ENCODE data around the gene THSD4.

The THSD4 gene

GRCh38 chr15:71698030-71698429, 582.8 kb downstream of the THSD4 start:
- no peak for TF ChIP-seq CTCF (conservative IDR thresholded peaks at IDR 0.05; ENCODE audit: control insufficient read depth, insufficient read depth, low read depth, low read length)
- H3K4me3 ChIP-seq (ENCODE audit: control insufficient read depth, low read depth, low read length), result no peak overlapping the region
- no peak for DNase-seq (ENCODE audit: low read depth)

- no peak for TF ChIP-seq CTCF (conservative IDR thresholded peaks at IDR 0.05; ENCODE audit: control insufficient read depth, insufficient read depth, low read depth, low read length)
- no peak overlapping the region for H3K4me3 ChIP-seq (ENCODE audit: control insufficient read depth, low read depth, low read length)
- DNase-seq (ENCODE audit: low read depth), result no peak
Observed at GRCh38 chr15:71698742-71699141, 583.5 kb downstream of the THSD4 start.

GRCh38 chr15:71699977-71700376, 584.7 kb downstream of the THSD4 start:
- DNase-seq (ENCODE audit: low read depth), result no peak
- no peak for TF ChIP-seq CTCF (conservative IDR thresholded peaks at IDR 0.05; ENCODE audit: control insufficient read depth, insufficient read depth, low read depth, low read length)
- no peak overlapping the region for H3K4me3 ChIP-seq (ENCODE audit: control insufficient read depth, low read depth, low read length)

GRCh38 chr15:71701808-71702207, 586.5 kb downstream of the THSD4 start:
- TF ChIP-seq CTCF (conservative IDR thresholded peaks at IDR 0.05; ENCODE audit: control insufficient read depth, insufficient read depth, low read depth, low read length), result no peak
- H3K4me3 ChIP-seq (ENCODE audit: control insufficient read depth, low read depth, low read length), result no peak overlapping the region
- DNase-seq (ENCODE audit: low read depth), result no peak

GRCh38 chr15:71702496-71702895, 587.2 kb downstream of the THSD4 start:
- no peak overlapping the region for H3K4me3 ChIP-seq (ENCODE audit: control insufficient read depth, low read depth, low read length)
- no peak for TF ChIP-seq CTCF (conservative IDR thresholded peaks at IDR 0.05; ENCODE audit: control insufficient read depth, insufficient read depth, low read depth, low read length)
- no peak for DNase-seq (ENCODE audit: low read depth)

- no peak for TF ChIP-seq CTCF (conservative IDR thresholded peaks at IDR 0.05; ENCODE audit: control insufficient read depth, insufficient read depth, low read depth, low read length)
- H3K4me3 ChIP-seq (ENCODE audit: control insufficient read depth, low read depth, low read length), result no peak overlapping the region
- DNase-seq (ENCODE audit: low read depth), result no peak
Observed at GRCh38 chr15:71705151-71705550, 589.9 kb downstream of the THSD4 start.
